WTC11 (cell line): ENCODE measurements around the gene AGMAT. TPM values are rescaled to one million over a fixed set of nuclear protein-coding genes. Genes with fewer than 3 reads are reported as not detected.
A peak's percentile ranks its signal among the peaks of the same experiment; 100 is the strongest.

Experiments used
- ATAC-seq: fragments of 200-7000 bp; cut with Tn5 transposase; 2 replicates; pipeline ENCODE4 v1.10.0; 2021; ENCODE audit warnings: mild to moderate bottlenecking, moderate library complexity
- CTCF ChIA-PET: fragments of 300-600 bp; sonication (Branson Sonifier 250); formaldehyde crosslinking; loops from one replicate; lab custom pipeline; 2021; ENCODE audit warnings: antibody characterized with exemption; lab: Charles Lee
- POLR2A ChIA-PET: fragments of 350-600 bp; sonication (Branson Sonifier 250); formaldehyde crosslinking; loops from one replicate; lab custom pipeline; 2021; ENCODE audit warnings: antibody characterized with exemption; lab: Charles Lee
- DNase-seq: peaks from one replicate; pipeline ENCODE4 v3.0.0; 2021; ENCODE audit warnings: low spot score
- H3K27ac Mint-ChIP-seq: 2 replicates; pipeline ENCODE4 v1.8.0; 2021; ENCODE audit warnings: mixed read lengths
- H3K27me3 Mint-ChIP-seq: 2 replicates; pipeline ENCODE4 v1.8.0; 2021; ENCODE audit warnings: low read depth, mild to moderate bottlenecking, moderate library complexity, mixed read lengths
- H3K36me3 Mint-ChIP-seq: 2 replicates; pipeline ENCODE4 v1.8.0; 2021; ENCODE audit warnings: mixed read lengths
- H3K4me1 Mint-ChIP-seq: 2 replicates; pipeline ENCODE4 v1.8.0; 2022; ENCODE audit warnings: mixed read lengths
- H3K4me3 Mint-ChIP-seq: 2 replicates; pipeline ENCODE4 v1.8.0; 2021; ENCODE audit warnings: mild to moderate bottlenecking, moderate library complexity, mixed read lengths
- H3K9me3 Mint-ChIP-seq: 2 replicates; pipeline ENCODE4 v1.8.0; 2021; ENCODE audit warnings: mixed read lengths
- CREM ChIP-seq: sonication (generic); formaldehyde crosslinking; IDR thresholded peaks from 2 replicates; pipeline ENCODE4 v1.8.1; 2022; ENCODE audit warnings: mild to moderate bottlenecking, missing genetic modification reagents, moderate library complexity
- ESRRA ChIP-seq: sonication (generic); formaldehyde crosslinking; IDR thresholded peaks from 2 replicates; pipeline ENCODE4 v1.8.1; 2022; ENCODE audit warnings: mild to moderate bottlenecking, missing genetic modification reagents, borderline replicate concordance
- GABPB1 ChIP-seq: sonication (generic); formaldehyde crosslinking; IDR thresholded peaks from 2 replicates; pipeline ENCODE4 v1.8.1; 2023; ENCODE audit warnings: mild to moderate bottlenecking, missing genetic modification reagents
- HMGA2 ChIP-seq: fragments of 250-450 bp; sonication (Bioruptor Pico); IDR thresholded peaks from 2 replicates; pipeline ENCODE4 v1.4.0; 2021; ENCODE audit warnings: mild to moderate bottlenecking, moderate library complexity
- NFYB ChIP-seq: sonication (generic); formaldehyde crosslinking; conservative IDR thresholded peaks from 2 replicates; pipeline ENCODE4 v1.8.0; 2022; ENCODE audit warnings: low read depth, missing genetic modification reagents
- NR1H2 ChIP-seq: sonication (generic); formaldehyde crosslinking; IDR thresholded peaks from 2 replicates; pipeline ENCODE4 v1.9.0; 2021; ENCODE audit warnings: mild to moderate bottlenecking, moderate library complexity, missing genetic modification reagents
- PRRX2 ChIP-seq: fragments of 250-450 bp; sonication (Bioruptor Pico); IDR thresholded peaks from 2 replicates; pipeline ENCODE4 v1.8.0; 2021; ENCODE audit warnings: mild to moderate bottlenecking
- TEAD1 ChIP-seq: sonication (generic); formaldehyde crosslinking; IDR thresholded peaks from 2 replicates; pipeline ENCODE4 v1.8.0; 2022; ENCODE audit warnings: mild to moderate bottlenecking, missing genetic modification reagents
- TEAD4 ChIP-seq: sonication (generic); formaldehyde crosslinking; IDR thresholded peaks from 2 replicates; pipeline ENCODE4 v1.8.0; 2022; ENCODE audit warnings: mild to moderate bottlenecking, missing genetic modification reagents
- total RNA-seq: library from RNA; stranded (reverse); gene quantifications from 3 replicates; pipeline ENCODE4 v1.2.3, GENCODE V29; 2021
- TF ChIP-seq, protein P1 (sequence below): sonication (generic); formaldehyde crosslinking; IDR thresholded peaks from 2 replicates; pipeline ENCODE4 v1.8.0; 2022; ENCODE audit warnings: missing genetic modification reagents
- TF ChIP-seq, protein P2 (sequence below): fragments of 250-450 bp; sonication (Bioruptor Pico); IDR thresholded peaks from 2 replicates; pipeline ENCODE4 v1.9.0; 2021; ENCODE audit warnings: moderate library complexity, mild to moderate bottlenecking, inconsistent platforms, borderline replicate concordance
- TF ChIP-seq, protein P3 (sequence below): sonication (generic); formaldehyde crosslinking; IDR thresholded peaks from 2 replicates; pipeline ENCODE4 v1.8.1; 2022; ENCODE audit warnings: low read depth, mild to moderate bottlenecking, moderate library complexity, missing genetic modification reagents, borderline replicate concordance
- TF ChIP-seq, protein P4 (sequence below): sonication (generic); formaldehyde crosslinking; IDR thresholded peaks from 2 replicates; pipeline ENCODE4 v1.8.1; 2022; ENCODE audit warnings: missing genetic modification reagents, borderline replicate concordance
- TF ChIP-seq, protein P5 (sequence below): fragments of 250-450 bp; sonication (Bioruptor Pico); IDR thresholded peaks from 2 replicates; pipeline ENCODE4 v1.8.0; 2021; ENCODE audit warnings: mild to moderate bottlenecking

The AGMAT gene
- total RNA-seq, 1 experiment from 2014 or later: 5.5 TPM

DNA sequence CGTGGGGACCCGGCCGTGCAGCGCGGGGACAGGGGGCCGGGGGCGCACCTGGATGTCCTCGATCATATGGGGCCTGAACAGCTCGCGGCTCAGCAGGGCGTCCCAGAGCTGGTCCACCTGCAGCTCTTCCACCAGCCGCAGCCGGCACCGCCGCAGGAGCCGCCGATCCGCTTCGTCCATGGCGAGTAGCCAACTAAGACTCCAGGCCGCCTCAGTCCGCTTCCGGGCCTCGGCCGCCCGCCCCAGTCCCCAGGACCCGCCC is 60.9 kb downstream of the AGMAT start, which contains the start of gene CASP9 (continued):
- TF ChIP-seq, protein P1, sequence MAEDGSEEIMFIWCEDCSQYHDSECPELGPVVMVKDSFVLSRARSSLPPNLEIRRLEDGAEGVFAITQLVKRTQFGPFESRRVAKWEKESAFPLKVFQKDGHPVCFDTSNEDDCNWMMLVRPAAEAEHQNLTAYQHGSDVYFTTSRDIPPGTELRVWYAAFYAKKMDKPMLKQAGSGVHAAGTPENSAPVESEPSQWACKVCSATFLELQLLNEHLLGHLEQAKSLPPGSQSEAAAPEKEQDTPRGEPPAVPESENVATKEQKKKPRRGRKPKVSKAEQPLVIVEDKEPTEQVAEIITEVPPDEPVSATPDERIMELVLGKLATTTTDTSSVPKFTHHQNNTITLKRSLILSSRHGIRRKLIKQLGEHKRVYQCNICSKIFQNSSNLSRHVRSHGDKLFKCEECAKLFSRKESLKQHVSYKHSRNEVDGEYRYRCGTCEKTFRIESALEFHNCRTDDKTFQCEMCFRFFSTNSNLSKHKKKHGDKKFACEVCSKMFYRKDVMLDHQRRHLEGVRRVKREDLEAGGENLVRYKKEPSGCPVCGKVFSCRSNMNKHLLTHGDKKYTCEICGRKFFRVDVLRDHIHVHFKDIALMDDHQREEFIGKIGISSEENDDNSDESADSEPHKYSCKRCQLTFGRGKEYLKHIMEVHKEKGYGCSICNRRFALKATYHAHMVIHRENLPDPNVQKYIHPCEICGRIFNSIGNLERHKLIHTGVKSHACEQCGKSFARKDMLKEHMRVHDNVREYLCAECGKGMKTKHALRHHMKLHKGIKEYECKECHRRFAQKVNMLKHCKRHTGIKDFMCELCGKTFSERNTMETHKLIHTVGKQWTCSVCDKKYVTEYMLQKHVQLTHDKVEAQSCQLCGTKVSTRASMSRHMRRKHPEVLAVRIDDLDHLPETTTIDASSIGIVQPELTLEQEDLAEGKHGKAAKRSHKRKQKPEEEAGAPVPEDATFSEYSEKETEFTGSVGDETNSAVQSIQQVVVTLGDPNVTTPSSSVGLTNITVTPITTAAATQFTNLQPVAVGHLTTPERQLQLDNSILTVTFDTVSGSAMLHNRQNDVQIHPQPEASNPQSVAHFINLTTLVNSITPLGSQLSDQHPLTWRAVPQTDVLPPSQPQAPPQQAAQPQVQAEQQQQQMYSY: 0 out of 2 replicates have a peak, but pooled peaks have one; percentile 49
- TF ChIP-seq TEAD4 (CRISPR knock-in tag): no peak
- TF ChIP-seq, all 79 proteins: peak for 2

DNA sequence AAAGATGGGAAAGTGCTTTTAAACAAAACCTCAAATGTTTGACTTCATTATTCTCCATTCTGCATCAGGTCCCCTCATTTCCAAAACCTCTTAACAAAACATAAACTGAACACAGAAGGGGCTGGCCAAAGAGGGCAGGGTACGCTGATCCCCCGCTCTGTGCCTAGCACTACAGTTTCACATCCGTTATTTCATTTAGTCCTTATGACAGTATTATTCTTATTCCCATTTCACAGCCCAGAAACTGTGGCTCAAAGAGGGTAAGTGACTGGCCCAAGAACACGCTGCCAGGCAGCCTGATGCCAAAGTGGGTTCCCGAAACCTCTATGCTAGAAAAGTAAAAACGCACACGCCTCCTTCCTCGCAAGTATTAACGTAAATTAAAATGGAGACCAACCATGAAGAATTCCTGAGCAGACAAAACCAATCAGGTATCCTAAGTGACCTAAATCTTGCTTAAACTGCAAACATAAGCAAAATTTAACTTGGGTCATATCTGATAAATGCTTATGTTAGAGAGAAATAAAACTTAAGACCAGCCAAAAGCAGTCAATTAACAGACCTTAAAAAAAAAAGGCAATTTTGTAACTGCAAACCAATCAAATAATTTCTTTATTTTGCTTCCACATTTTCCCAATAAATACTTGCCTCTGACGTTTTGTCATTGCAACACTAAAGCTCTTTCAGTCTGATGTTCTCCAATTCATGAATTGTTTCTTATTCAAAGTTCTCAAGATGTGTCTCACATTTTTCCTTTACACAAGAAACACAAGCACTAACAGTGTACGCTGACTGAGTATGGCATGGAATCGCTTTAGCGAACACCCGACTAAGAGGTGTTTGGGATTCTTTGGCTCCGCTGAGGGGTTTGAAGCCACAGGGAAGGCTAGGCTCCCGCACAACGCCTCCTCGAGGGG is 61.5 kb downstream of the AGMAT start:
- POLR2A ChIA-PET: interaction anchor here (0.9 kb wide), 1 partner anchor 14 kb away, joined by 5 read pairs; no protein-coding TSS in a partner anchor

More for the DNA sequence above, 61.5 kb downstream of the AGMAT start:
- no peaks in the 10 kb centered on the region for H3K27me3 Mint-ChIP-seq
- CTCF ChIA-PET: interaction anchor here (0.8 to 0.9 kb wide), 2 partner anchors 14 to 61 kb away, joined by 4 read pairs; no protein-coding TSS in a partner anchor
- no peaks in the 10 kb centered on the region for H3K9me3 Mint-ChIP-seq
- TF ChIP-seq PRRX2 (CRISPR knock-in tag) (no peak), NR1H2 (no peak), ESRRA (CRISPR knock-in tag) (no peak), HMGA2 (no peak), TEAD1 (CRISPR knock-in tag) (no peak), TEAD4 (CRISPR knock-in tag) (no peak), NFYB (CRISPR knock-in tag) (no peak), GABPB1 (CRISPR knock-in tag) (no peak), CREM (CRISPR knock-in tag) (no peak)
- TF ChIP-seq, protein P2, sequence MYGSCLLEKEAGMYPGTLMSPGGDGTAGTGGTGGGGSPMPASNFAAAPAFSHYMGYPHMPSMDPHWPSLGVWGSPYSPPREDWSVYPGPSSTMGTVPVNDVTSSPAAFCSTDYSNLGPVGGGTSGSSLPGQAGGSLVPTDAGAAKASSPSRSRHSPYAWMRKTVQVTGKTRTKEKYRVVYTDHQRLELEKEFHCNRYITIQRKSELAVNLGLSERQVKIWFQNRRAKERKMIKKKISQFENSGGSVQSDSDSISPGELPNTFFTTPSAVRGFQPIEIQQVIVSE (CRISPR knock-in tag): no peak
- TF ChIP-seq, protein P3, sequence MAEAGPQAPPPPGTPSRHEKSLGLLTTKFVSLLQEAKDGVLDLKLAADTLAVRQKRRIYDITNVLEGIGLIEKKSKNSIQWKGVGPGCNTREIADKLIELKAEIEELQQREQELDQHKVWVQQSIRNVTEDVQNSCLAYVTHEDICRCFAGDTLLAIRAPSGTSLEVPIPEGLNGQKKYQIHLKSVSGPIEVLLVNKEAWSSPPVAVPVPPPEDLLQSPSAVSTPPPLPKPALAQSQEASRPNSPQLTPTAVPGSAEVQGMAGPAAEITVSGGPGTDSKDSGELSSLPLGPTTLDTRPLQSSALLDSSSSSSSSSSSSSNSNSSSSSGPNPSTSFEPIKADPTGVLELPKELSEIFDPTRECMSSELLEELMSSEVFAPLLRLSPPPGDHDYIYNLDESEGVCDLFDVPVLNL (CRISPR knock-in tag): no peak
- TF ChIP-seq, protein P4, sequence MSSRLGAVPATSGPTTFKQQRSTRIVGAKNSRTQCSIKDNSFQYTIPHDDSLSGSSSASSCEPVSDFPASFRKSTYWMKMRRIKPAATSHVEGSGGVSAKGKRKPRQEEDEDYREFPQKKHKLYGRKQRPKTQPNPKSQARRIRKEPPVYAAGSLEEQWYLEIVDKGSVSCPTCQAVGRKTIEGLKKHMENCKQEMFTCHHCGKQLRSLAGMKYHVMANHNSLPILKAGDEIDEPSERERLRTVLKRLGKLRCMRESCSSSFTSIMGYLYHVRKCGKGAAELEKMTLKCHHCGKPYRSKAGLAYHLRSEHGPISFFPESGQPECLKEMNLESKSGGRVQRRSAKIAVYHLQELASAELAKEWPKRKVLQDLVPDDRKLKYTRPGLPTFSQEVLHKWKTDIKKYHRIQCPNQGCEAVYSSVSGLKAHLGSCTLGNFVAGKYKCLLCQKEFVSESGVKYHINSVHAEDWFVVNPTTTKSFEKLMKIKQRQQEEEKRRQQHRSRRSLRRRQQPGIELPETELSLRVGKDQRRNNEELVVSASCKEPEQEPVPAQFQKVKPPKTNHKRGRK (CRISPR knock-in tag): no peak
- TF ChIP-seq, protein P5, sequence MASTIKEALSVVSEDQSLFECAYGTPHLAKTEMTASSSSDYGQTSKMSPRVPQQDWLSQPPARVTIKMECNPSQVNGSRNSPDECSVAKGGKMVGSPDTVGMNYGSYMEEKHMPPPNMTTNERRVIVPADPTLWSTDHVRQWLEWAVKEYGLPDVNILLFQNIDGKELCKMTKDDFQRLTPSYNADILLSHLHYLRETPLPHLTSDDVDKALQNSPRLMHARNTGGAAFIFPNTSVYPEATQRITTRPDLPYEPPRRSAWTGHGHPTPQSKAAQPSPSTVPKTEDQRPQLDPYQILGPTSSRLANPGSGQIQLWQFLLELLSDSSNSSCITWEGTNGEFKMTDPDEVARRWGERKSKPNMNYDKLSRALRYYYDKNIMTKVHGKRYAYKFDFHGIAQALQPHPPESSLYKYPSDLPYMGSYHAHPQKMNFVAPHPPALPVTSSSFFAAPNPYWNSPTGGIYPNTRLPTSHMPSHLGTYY (CRISPR knock-in tag): no peak
- TF ChIP-seq, protein P1: no peak
- H3K36me3 Mint-ChIP-seq: no peaks in the 10 kb centered on the region
- DNase-seq (no peak), ATAC-seq (no peak)
- peak overlapping the region; percentile 98 for H3K27ac Mint-ChIP-seq
- peak overlapping the region; percentile 94 for H3K4me3 Mint-ChIP-seq
- H3K4me1 Mint-ChIP-seq: peaks cover 39% of the 10 kb centered on the region
